Transverse colon (tissue), 4 donors: ENCODE data around the gene FAM13A. TPM values are rescaled to one million over a fixed set of nuclear protein-coding genes. Genes with fewer than 3 reads are reported as not detected.
"Not testable (repeated sequence)": the region's sequence is repeated elsewhere in the genome, so short reads cannot be mapped to it uniquely, and the experiment has no call there.

Experiments used
- DNase-seq: peaks from one replicate; pipeline ENCODE4 v3.0.0-alpha.2; 2019
- H3K27ac ChIP-seq, 4 donors: fragments of 200-600 bp; sonication (generic); 2 replicates each; pipeline ENCODE4 v1.5.1; 2016 to 2018; ENCODE audit warnings: inconsistent platforms in 4 of 4
- H3K27me3 ChIP-seq: fragments of 200-600 bp; sonication (generic); 2 replicates; pipeline ENCODE4 v1.5.1; 2017; ENCODE audit warnings: inconsistent platforms
- H3K36me3 ChIP-seq, 4 donors: fragments of 200-600 bp; sonication (generic); 2 replicates each; pipeline ENCODE4 v1.5.1; 2017 to 2019; ENCODE audit warnings: inconsistent platforms in 4 of 4
- H3K4me1 ChIP-seq, 4 donors: fragments of 200-600 bp; sonication (generic); 2 replicates each; pipeline ENCODE4 v1.5.1; 2017 to 2020; ENCODE audit warnings: inconsistent platforms in 4 of 4
- H3K4me3 ChIP-seq, 4 donors: fragments of 200-600 bp; sonication (generic); 1 replicate in 1 of 4; 2 replicates in 3 of 4; pipeline versions ENCODE4 v1.5.1 to v1.6.1; 2017 to 2019; ENCODE audit warnings: inconsistent platforms in 4 of 4
- H3K9me3 ChIP-seq, 2 donors: fragments of 200-600 bp; sonication (generic); 2 replicates each; pipeline ENCODE4 v1.5.1; 2017 to 2019; ENCODE audit warnings: inconsistent platforms in 2 of 2
- CTCF ChIP-seq, 5 experiments: fragments of 200-600 bp in 3 of 5; fragments of 450-650 bp in 2 of 5; sonication (generic) in 3 of 5; IDR thresholded peaks; 1 replicate in 2 of 5; 2 replicates in 3 of 5; pipeline ENCODE4 v1.5.1; 2016 to 2017; ENCODE audit warnings: antibody characterized with exemption in 5 of 5, inconsistent platforms in 3 of 5, mild to moderate bottlenecking in 2 of 5, moderate library complexity in 1 of 5
- EP300 ChIP-seq: sonication (generic); formaldehyde crosslinking; IDR thresholded peaks from one replicate; pipeline ENCODE4 v1.6.1; 2017; ENCODE audit warnings: antibody characterized with exemption, low read depth
- POLR2A ChIP-seq: fragments of 450-650 bp; IDR thresholded peaks from one replicate; pipeline ENCODE4 v1.6.1; 2016; ENCODE audit warnings: antibody characterized with exemption, mild to moderate bottlenecking, moderate library complexity
- POLR2AphosphoS5 ChIP-seq, 3 donors: sonication (generic); formaldehyde crosslinking; IDR thresholded peaks; one replicate each; pipeline ENCODE4 v1.6.1; 2016; ENCODE audit warnings: antibody characterized with exemption in 3 of 3
- whole genome bisulfite sequencing, 2 donors: methylation state at CpG; one replicate each; pipeline ENCODE4 v1.1.5; 2018; ENCODE audit warnings: low coverage in 1 of 2; 5-methylcytosine and 5-hydroxymethylcytosine counted together
- in situ Hi-C, 4 donors: fragments of 200-750 bp; cut with MboI; loops; one replicate each; pipeline versions ENCODE4 v1.15.0 to v1.15.1; 2017; ENCODE audit warnings: low sequenced_read_pairs in 3 of 4, low pct_ligation_motif_present in 1 of 4, low pct_unique_long_range_greater_than_20kb in 1 of 4
- intact Hi-C: fragments of 100-400 bp; cut with DNase I; formaldehyde crosslinking; loops from one replicate; pipeline ENCODE4 v1.15.1; 2023; ENCODE audit warnings: low total_unique reads
- total RNA-seq, 4 donors: library from RNA; depleted of rRNA; stranded (reverse); fragments of >200 nt; gene quantifications; one replicate each; pipeline ENCODE4 v1.1.0, GENCODE V29; 2016

The FAM13A gene
- total RNA-seq, 4 donors from 2014 or later: 57.6 to 88.6 (median 67.6) TPM

GRCh38 chr4:88858752-88859151, 198.2 kb downstream of the FAM13A start:
- TF ChIP-seq POLR2A: no peak
- no peak for TF ChIP-seq POLR2AphosphoS5 (IDR thresholded peaks at IDR 0.05)
- TF ChIP-seq CTCF (IDR thresholded peaks at IDR 0.05): no peak
- TF ChIP-seq EP300: no peak
- H3K4me3 ChIP-seq: no peak overlapping the region
- no peaks in the 10 kb centered on the region for H3K36me3 ChIP-seq
- peaks cover 0 to 20% (median 2%) of the 10 kb centered on the region in 4 donors for H3K4me1 ChIP-seq
- 68 to 80% methylated on average over 2 of the region's 2 CpGs for WGBS, 2 donors
- H3K27me3 ChIP-seq: no peaks in the 10 kb centered on the region
- intact Hi-C loops (no loop called here), in situ Hi-C loops (no loop called here)
- H3K27ac ChIP-seq: peak overlapping the region in 1 of 4 donors; percentile 58
- H3K9me3 ChIP-seq: no peaks in the 10 kb centered on the region
- DNase-seq: no peak

GRCh38 chr4:88857588-88857987, 199.4 kb downstream of the FAM13A start:
- Histone ChIP-seq H3K9me3 (no peaks in the 10 kb centered on the region), H3K36me3 (no peaks in the 10 kb centered on the region), H3K27ac (no peak overlapping the region), H3K4me3 (no peak overlapping the region), H3K27me3 (no peaks in the 10 kb centered on the region), H3K4me1 (peaks cover 0 to 20% (median 2%) of the 10 kb centered on the region in 4 donors)
- TF ChIP-seq EP300 (no peak), POLR2AphosphoS5 (IDR thresholded peaks at IDR 0.05) (no peak), POLR2A (no peak), CTCF (IDR thresholded peaks at IDR 0.05) (no peak)
- in situ Hi-C loops (no loop called here), intact Hi-C loops (no loop called here)
- DNase-seq: no peak

- intact Hi-C loops: no loop called here
- 93% methylated on average over 3 of the region's 3 CpGs for WGBS, 2 donors
- H3K27me3 ChIP-seq: no peaks in the 10 kb centered on the region
- in situ Hi-C loops: no loop called here
- no peak overlapping the region for H3K27ac ChIP-seq
- no peak overlapping the region for H3K4me3 ChIP-seq
- H3K36me3 ChIP-seq: no peaks in the 10 kb centered on the region
- TF ChIP-seq POLR2A: no peak
- TF ChIP-seq EP300: no peak
- TF ChIP-seq POLR2AphosphoS5 (IDR thresholded peaks at IDR 0.05): no peak
- no peak for TF ChIP-seq CTCF (IDR thresholded peaks at IDR 0.05)
- H3K4me1 ChIP-seq: peaks cover 0 to 5% (median 0%) of the 10 kb centered on the region in 4 donors
- DNase-seq: no peak
- no peaks in the 10 kb centered on the region for H3K9me3 ChIP-seq
These were observed 202.5 kb downstream of the FAM13A start for GRCh38 chr4:88854481-88854880.

- DNase-seq, intact Hi-C loops, H3K4me1 ChIP-seq, H3K27ac ChIP-seq, in situ Hi-C loops, H3K36me3 ChIP-seq, H3K9me3 ChIP-seq, H3K4me3 ChIP-seq, H3K27me3 ChIP-seq: not testable (repeated sequence)
- 90 to 100% methylated on average over 1 to 3 of the region's 3 CpGs for WGBS, 2 donors
These were observed 203.4 kb downstream of the FAM13A start for GRCh38 chr4:88853583-88853982.

- peaks cover 0 to 31% (median 14%) of the 10 kb centered on the region in 4 donors for H3K4me1 ChIP-seq
- H3K27ac ChIP-seq: no peak overlapping the region
- intact Hi-C loops (no loop called here), in situ Hi-C loops (no loop called here)
- whole genome bisulfite sequencing, 2 donors: 34 to 37% methylated on average over 4 of the region's 4 CpGs
- H3K9me3 ChIP-seq: no peaks in the 10 kb centered on the region
- TF ChIP-seq POLR2AphosphoS5 (IDR thresholded peaks at IDR 0.05): no peak
- TF ChIP-seq POLR2A: no peak
- TF ChIP-seq CTCF (IDR thresholded peaks at IDR 0.05): no peak
- TF ChIP-seq EP300: no peak
- DNase-seq: no peak
- no peaks in the 10 kb centered on the region for H3K27me3 ChIP-seq
- H3K36me3 ChIP-seq: no peaks in the 10 kb centered on the region
- H3K4me3 ChIP-seq: no peak overlapping the region
These were observed 210.7 kb downstream of the FAM13A start for GRCh38 chr4:88846206-88846790.
